SH-SY5Y (cell line): ENCODE measurements around the gene HOXA7.

Experiments used
- GATA2 ChIP-seq: IDR thresholded peaks from 2 replicates; pipeline ENCODE4 v1.6.1; 2011; ENCODE audit warnings: mild to moderate bottlenecking, low read depth, low read length
- GATA3 ChIP-seq: IDR thresholded peaks from 2 replicates; pipeline ENCODE4 v1.6.1; 2011; ENCODE audit warnings: low read depth, mild to moderate bottlenecking, low read length, moderate library complexity

The HOXA7 gene

GRCh38 chr7:27147199-27148030 lies 9.1 kb downstream of the HOXA7 start, which contains the start of gene HOXA6:
Gene HOXA6 (minus strand): TSS chr7:27147774. CDS start chr7:27147749, 25 bp downstream.
- no peak for TF ChIP-seq GATA3
- no peak for TF ChIP-seq GATA2

- no peak for TF ChIP-seq GATA3
- TF ChIP-seq GATA2 = no peak
Measured at GRCh38 chr7:27146491-27147198, 9.8 kb downstream of the HOXA7 start.

- TF ChIP-seq GATA2 = no peak
- TF ChIP-seq GATA3 = no peak
Measured at GRCh38 chr7:27145914-27146412, 10.5 kb downstream of the HOXA7 start.

- TF ChIP-seq GATA2 (no peak), GATA3 (no peak)
Measured at GRCh38 chr7:27145165-27145913, 11.1 kb downstream of the HOXA7 start.

GRCh38 chr7:27144781-27145164 lies 11.7 kb downstream of the HOXA7 start:
- TF ChIP-seq GATA2 (no peak), GATA3 (no peak)

- no peak for TF ChIP-seq GATA2
- no peak for TF ChIP-seq GATA3
Measured at GRCh38 chr7:27143950-27144780, 12.3 kb downstream of the HOXA7 start.

- no peak for TF ChIP-seq GATA2
- TF ChIP-seq GATA3 = no peak
Measured at GRCh38 chr7:27143023-27143949, 13.2 kb downstream of the HOXA7 start, which contains the start of gene HOXA5. Gene HOXA5 (minus strand): TSS chr7:27143681. CDS start chr7:27143607, 74 bp downstream.

- TF ChIP-seq GATA3 = no peak
- no peak for TF ChIP-seq GATA2
Measured at GRCh38 chr7:27142580-27143022, 13.9 kb downstream of the HOXA7 start.

- TF ChIP-seq GATA3 (no peak), GATA2 (no peak)
Measured at GRCh38 chr7:27141923-27142579, 14.4 kb downstream of the HOXA7 start.

GRCh38 chr7:27141137-27141922 lies 15.1 kb downstream of the HOXA7 start:
- TF ChIP-seq GATA2 (no peak), GATA3 (no peak)
